HFF-Myc (cell line): Measurements from ENCODE around the gene ARHGAP19.
A peak's percentile ranks its signal among the peaks of the same experiment; 100 is the strongest.

Experiments
- DNase-seq: peaks from one replicate; pipeline ENCODE4 v3.0.0-alpha.2; 2011; ENCODE audit warnings: low read depth; ENCODE audit errors: extremely low read depth
- H3K4me3 ChIP-seq: replicated peaks from 2 replicates; pipeline ENCODE4 v1.5.1; 2011; ENCODE audit warnings: low read depth, mild to moderate bottlenecking, control low read depth, low read length
- CTCF ChIP-seq: IDR thresholded peaks from 2 replicates; pipeline ENCODE4 v1.5.1; 2012; ENCODE audit warnings: mild to moderate bottlenecking, low read depth, low read length, control low read depth; ENCODE audit errors: missing control alignments

Gene ARHGAP19

GRCh38 chr10:97220355-97220754 is 72.1 kb downstream of the ARHGAP19 start:
- DNase-seq: no peak
- H3K4me3 ChIP-seq: no peak overlapping the region
- TF ChIP-seq CTCF: no peak

- H3K4me3 ChIP-seq: no peak overlapping the region
- no peak for TF ChIP-seq CTCF
- DNase-seq: no peak
Observed at GRCh38 chr10:97217299-97217698, 75.1 kb downstream of the ARHGAP19 start.

GRCh38 chr10:97215619-97216260 is 76.7 kb downstream of the ARHGAP19 start:
- no peak for DNase-seq
- no peak overlapping the region for H3K4me3 ChIP-seq
- TF ChIP-seq CTCF: no peak

GRCh38 chr10:97213431-97213830 is 79.0 kb downstream of the ARHGAP19 start:
- H3K4me3 ChIP-seq: no peak overlapping the region
- no peak for TF ChIP-seq CTCF
- no peak for DNase-seq

- H3K4me3 ChIP-seq: no peak overlapping the region
Observed at GRCh38 chr10:97211229-97211628, 81.2 kb downstream of the ARHGAP19 start.

GRCh38 chr10:97210543-97210960 is 81.9 kb downstream of the ARHGAP19 start:
- DNase-seq: peak; percentile 43
- H3K4me3 ChIP-seq: no peak overlapping the region
- TF ChIP-seq CTCF: peak; percentile 94

More at GRCh38 chr10:97211229-97211628, 81.2 kb downstream of the ARHGAP19 start:
- TF ChIP-seq CTCF: no peak
- no peak for DNase-seq
